ENCODE measurements around the gene PCDHGB4. TPM values are rescaled to one million over a fixed set of nuclear protein-coding genes. Genes with fewer than 3 reads are reported as not detected.

PCDHGB4 gene
- total RNA-seq, 4 donors from 2014 or later: 8.2 to 17.1 (median 14.9) TPM

DNA sequence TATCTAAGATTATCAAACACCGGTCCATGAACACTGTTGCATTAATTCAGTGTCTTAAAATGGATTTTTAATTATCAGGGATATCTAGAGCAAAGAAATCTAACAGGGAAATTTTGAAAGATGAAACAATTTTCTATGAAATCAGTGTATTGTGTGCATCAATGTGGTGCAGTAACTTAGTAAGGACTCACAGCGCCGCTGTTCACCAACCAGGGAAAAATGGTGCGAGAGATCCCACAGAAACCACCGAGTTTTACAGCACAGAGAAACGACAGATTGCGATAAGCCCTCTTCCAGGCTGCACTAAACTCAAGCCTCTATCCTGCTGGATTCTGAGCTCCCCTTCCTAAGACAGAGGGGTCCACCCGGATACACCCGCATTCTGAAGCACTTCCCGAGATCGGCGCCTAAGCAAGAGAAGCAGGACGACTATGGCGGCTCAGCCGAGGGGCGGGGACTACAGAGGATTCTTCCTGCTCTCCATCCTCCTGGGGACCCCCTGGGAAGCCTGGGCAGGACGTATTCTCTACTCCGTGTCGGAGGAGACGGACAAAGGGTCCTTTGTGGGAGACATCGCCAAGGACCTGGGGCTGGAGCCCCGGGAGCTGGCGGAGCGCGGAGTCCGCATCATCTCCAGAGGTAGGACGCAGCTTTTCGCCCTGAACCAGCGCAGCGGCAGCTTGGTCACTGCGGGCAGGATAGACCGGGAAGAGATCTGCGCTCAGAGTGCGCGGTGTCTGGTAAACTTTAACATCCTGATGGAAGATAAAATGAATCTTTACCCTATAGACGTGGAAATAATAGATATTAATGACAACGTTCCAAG is 4.8 kb upstream of the PCDHGB4 start, which contains the start of gene PCDHGA7:
Gene PCDHGA7, plus strand, starts transcription at position 274 of the 826 bp plus-strand sequence. Its CDS starts 158 bp downstream, at position 432.
- Histone ChIP-seq H3K27ac (no peak within 1 kb of the TSS), H3K27me3 (no peaks in the 10 kb centered on the region), H3K9me3 (peaks cover 0 to 90% of the 10 kb centered on the region in 2 donors), H3K36me3 (no peaks in the 10 kb centered on the region), H3K4me1 (no peaks in the 10 kb centered on the region), H3K4me3 (no peak within 1 kb of the TSS)
- TF ChIP-seq, protein P1, sequence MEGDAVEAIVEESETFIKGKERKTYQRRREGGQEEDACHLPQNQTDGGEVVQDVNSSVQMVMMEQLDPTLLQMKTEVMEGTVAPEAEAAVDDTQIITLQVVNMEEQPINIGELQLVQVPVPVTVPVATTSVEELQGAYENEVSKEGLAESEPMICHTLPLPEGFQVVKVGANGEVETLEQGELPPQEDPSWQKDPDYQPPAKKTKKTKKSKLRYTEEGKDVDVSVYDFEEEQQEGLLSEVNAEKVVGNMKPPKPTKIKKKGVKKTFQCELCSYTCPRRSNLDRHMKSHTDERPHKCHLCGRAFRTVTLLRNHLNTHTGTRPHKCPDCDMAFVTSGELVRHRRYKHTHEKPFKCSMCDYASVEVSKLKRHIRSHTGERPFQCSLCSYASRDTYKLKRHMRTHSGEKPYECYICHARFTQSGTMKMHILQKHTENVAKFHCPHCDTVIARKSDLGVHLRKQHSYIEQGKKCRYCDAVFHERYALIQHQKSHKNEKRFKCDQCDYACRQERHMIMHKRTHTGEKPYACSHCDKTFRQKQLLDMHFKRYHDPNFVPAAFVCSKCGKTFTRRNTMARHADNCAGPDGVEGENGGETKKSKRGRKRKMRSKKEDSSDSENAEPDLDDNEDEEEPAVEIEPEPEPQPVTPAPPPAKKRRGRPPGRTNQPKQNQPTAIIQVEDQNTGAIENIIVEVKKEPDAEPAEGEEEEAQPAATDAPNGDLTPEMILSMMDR (IDR thresholded peaks at IDR 0.05): no peak
- no peak for TF ChIP-seq POLR2A (IDR thresholded peaks at IDR 0.05)
- intact Hi-C loops (cut with DNase I; ENCODE audit: low total_unique reads): no loop called here
- DNase-seq: no peak

- Histone ChIP-seq H3K27me3 (no peaks in the 10 kb centered on the region), H3K4me3 (no peak overlapping the region), H3K36me3 (no peaks in the 10 kb centered on the region), H3K9me3 (peaks cover 0 to 86% of the 10 kb centered on the region in 2 donors), H3K27ac (no peak overlapping the region), H3K4me1 (no peaks in the 10 kb centered on the region)
- TF ChIP-seq, protein P1 (IDR thresholded peaks at IDR 0.05): no peak
- TF ChIP-seq POLR2A (IDR thresholded peaks at IDR 0.05): no peak
- DNase-seq: no peak
- intact Hi-C loops (cut with DNase I; ENCODE audit: low total_unique reads): no loop called here
Measured at GRCh38 chr5:141383345-141383744, 4.2 kb upstream of the PCDHGB4 start.

- Histone ChIP-seq H3K4me1 (no peaks in the 10 kb centered on the region), H3K27me3 (no peaks in the 10 kb centered on the region), H3K36me3 (no peaks in the 10 kb centered on the region), H3K27ac (no peak overlapping the region), H3K9me3 (peaks cover 0 to 89% of the 10 kb centered on the region in 2 donors), H3K4me3 (no peak overlapping the region)
- intact Hi-C loops (cut with DNase I; ENCODE audit: low total_unique reads): no loop called here
- TF ChIP-seq, protein P1 (IDR thresholded peaks at IDR 0.05): no peak
- TF ChIP-seq POLR2A (IDR thresholded peaks at IDR 0.05): no peak
- no peak for DNase-seq
Measured at GRCh38 chr5:141384471-141385267, 2.8 kb upstream of the PCDHGB4 start.

GRCh38 chr5:141388661-141389060 is 1.2 kb downstream of the PCDHGB4 start:
- Histone ChIP-seq H3K27ac (no peak overlapping the region), H3K9me3 (peaks cover 0 to 86% of the 10 kb centered on the region in 2 donors), H3K27me3 (no peaks in the 10 kb centered on the region), H3K4me3 (no peak overlapping the region), H3K36me3 (no peaks in the 10 kb centered on the region), H3K4me1 (no peaks in the 10 kb centered on the region)
- intact Hi-C loops (cut with DNase I; ENCODE audit: low total_unique reads): no loop called here
- TF ChIP-seq, protein P1 (IDR thresholded peaks at IDR 0.05): no peak
- TF ChIP-seq POLR2A (IDR thresholded peaks at IDR 0.05): no peak
- no peak for DNase-seq

All from uterus (tissue), 4 donors.